PFSK-1 (cell line): ENCODE measurements around the gene LTF.

Experiments used
- FOXP2 ChIP-seq: optimal IDR thresholded peaks from 2 replicates; pipeline ENCODE3; 2011; ENCODE audit warnings: borderline replicate concordance, control low read depth, inconsistent platforms; ENCODE audit not compliant: insufficient read depth; ENCODE audit errors: extremely low read length, extremely low read depth
- POLR2AphosphoS5 ChIP-seq: IDR thresholded peaks from 2 replicates; pipeline ENCODE4 v1.6.1; 2012; ENCODE audit warnings: low read depth, mild to moderate bottlenecking, control low read depth, low read length, moderate library complexity
- SIN3A ChIP-seq: IDR thresholded peaks from 2 replicates; pipeline ENCODE4 v1.6.1; 2012; ENCODE audit warnings: mild to moderate bottlenecking, low read length, moderate library complexity, borderline replicate concordance; ENCODE audit not compliant: insufficient read depth
- TAF1 ChIP-seq: IDR thresholded peaks from 2 replicates; pipeline ENCODE4 v1.6.1; 2012; ENCODE audit warnings: low read length, control low read depth, borderline replicate concordance; ENCODE audit not compliant: insufficient read depth
- TF ChIP-seq, protein P1 (sequence below), 2 experiments: IDR thresholded peaks; 2 replicates each; pipeline versions ENCODE4 v1.6.1 to v1.8.0; 2011 to 2012; ENCODE audit warnings: low read depth in 2 of 2, low read length in 2 of 2, control low read depth in 1 of 2, inconsistent platforms in 1 of 2, mild to moderate bottlenecking in 1 of 2, moderate library complexity in 1 of 2; ENCODE audit not compliant: insufficient read depth in 1 of 2

LTF gene

DNA sequence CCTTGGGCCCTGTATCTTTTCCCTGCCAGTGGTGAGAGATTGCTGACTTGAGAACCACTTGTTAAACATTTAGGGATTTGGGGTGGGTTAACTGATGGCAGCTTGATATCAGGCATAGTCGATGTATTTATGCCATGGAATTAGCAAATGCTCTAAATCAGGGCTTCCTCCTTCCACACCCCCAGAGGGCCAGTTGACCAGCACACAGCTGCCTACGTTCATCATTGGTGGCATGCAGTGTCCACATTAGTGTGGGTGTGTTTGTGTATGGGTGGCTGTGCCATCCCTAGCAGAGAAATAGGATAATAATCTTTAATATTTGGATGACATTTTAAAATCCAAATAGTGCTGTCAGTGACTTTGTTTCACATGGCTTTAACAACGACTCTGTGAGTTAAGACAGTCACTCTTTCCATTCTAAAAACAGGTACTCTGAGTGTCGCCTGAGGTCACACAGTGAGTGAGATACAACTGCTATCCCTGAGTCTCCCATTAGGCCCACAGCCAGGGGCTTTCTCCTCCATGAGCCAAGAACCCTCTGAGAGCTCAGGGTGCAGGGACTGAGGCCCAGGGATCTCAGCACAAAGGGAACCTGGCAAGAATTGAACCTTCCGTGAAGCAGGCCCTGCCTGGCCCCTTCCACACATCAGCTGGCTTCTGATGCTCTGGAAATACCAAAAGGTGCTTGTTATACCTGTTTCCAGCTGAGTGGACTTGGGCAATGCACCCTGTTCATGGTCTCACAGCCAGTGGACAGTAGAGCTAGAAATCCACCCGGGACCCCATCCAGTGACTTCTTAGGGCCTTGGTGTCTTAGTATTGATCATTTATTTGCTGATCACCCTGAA lies 4.3 kb upstream of the LTF start:
- no peak for TF ChIP-seq POLR2AphosphoS5
- TF ChIP-seq, protein P1, sequence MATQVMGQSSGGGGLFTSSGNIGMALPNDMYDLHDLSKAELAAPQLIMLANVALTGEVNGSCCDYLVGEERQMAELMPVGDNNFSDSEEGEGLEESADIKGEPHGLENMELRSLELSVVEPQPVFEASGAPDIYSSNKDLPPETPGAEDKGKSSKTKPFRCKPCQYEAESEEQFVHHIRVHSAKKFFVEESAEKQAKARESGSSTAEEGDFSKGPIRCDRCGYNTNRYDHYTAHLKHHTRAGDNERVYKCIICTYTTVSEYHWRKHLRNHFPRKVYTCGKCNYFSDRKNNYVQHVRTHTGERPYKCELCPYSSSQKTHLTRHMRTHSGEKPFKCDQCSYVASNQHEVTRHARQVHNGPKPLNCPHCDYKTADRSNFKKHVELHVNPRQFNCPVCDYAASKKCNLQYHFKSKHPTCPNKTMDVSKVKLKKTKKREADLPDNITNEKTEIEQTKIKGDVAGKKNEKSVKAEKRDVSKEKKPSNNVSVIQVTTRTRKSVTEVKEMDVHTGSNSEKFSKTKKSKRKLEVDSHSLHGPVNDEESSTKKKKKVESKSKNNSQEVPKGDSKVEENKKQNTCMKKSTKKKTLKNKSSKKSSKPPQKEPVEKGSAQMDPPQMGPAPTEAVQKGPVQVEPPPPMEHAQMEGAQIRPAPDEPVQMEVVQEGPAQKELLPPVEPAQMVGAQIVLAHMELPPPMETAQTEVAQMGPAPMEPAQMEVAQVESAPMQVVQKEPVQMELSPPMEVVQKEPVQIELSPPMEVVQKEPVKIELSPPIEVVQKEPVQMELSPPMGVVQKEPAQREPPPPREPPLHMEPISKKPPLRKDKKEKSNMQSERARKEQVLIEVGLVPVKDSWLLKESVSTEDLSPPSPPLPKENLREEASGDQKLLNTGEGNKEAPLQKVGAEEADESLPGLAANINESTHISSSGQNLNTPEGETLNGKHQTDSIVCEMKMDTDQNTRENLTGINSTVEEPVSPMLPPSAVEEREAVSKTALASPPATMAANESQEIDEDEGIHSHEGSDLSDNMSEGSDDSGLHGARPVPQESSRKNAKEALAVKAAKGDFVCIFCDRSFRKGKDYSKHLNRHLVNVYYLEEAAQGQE (IDR thresholded peaks at IDR 0.05; ENCODE audit: insufficient read depth in 1 of 2, low read depth in 2 of 2, low read length in 2 of 2): no peak
- no peak for TF ChIP-seq TAF1
- no peak for TF ChIP-seq FOXP2
- no peak for TF ChIP-seq SIN3A

DNA sequence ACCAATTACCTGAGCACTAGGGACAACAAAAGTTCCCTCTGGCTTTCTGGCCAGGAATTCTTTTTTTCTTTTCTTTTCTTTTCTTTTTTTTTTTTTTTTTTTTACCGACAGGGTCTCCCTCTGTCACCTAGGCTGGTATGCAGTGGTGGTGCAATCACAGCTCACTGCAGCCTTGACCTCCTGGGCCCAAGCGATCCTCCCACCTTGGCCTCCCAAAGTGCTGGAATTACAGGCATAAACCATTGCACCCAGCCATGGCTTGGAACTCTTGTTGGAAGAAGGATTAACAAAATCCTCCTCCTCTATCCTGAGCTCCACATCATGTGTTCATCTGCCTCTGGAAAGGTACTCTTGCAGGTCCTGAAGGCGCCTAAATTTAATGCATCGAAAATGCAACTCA lies 2.9 kb upstream of the LTF start:
- TF ChIP-seq POLR2AphosphoS5 (no peak), FOXP2 (no peak), SIN3A (no peak), TAF1 (no peak)
- TF ChIP-seq, protein P1 (IDR thresholded peaks at IDR 0.05; ENCODE audit: insufficient read depth in 1 of 2, low read depth in 2 of 2, low read length in 2 of 2): no peak

DNA sequence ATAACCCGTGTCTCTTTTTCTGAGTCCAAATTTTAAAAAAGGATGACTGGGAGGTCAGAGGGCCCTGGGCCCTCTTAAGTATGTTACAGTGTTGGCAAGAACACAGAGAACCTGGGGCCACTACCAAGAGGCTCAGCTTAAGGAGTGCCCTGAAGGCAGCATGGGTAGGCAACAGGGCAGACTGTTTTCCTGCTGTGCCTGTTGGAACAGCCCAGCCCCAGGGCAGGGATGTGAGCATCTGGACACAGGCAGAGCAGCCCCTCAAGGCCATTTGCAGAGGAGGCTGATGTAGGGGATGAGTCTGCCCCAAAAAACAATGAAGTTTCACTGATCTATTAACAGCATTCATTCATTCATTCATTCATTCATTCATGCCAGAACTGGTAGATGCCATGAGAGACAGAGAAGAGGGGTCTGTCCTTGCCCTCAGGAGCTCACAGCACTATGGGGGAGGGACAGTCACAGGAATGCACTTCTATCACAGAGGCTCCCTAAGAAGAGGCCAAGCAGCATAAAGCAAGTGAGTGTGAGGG lies 2.2 kb upstream of the LTF start:
- no peak for TF ChIP-seq FOXP2
- TF ChIP-seq SIN3A: no peak
- TF ChIP-seq POLR2AphosphoS5: no peak
- TF ChIP-seq TAF1: no peak
- TF ChIP-seq, protein P1 (IDR thresholded peaks at IDR 0.05; ENCODE audit: insufficient read depth in 1 of 2, low read depth in 2 of 2, low read length in 2 of 2): no peak

DNA sequence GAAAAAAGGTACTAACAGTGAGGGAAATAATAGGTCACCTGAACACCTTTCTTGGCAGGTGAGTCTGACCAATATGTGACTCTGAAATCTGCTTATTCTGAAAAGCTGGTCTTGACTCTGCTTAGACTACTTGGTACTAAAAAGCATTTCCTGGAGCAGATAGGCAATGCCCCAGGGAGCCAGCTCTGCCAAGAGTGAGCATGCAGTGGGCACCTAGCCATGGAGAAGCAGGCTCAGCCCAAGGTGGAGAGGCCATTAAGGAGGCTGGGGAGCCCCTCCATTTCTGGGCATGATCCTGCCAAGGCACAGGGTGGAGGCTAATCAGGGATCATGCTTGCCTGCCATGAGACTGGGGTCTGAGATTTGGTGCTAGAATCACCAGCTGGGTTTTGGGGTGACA lies 1.6 kb upstream of the LTF start:
- TF ChIP-seq TAF1 (no peak), POLR2AphosphoS5 (no peak), FOXP2 (no peak), SIN3A (no peak)
- TF ChIP-seq, protein P1 (IDR thresholded peaks at IDR 0.05; ENCODE audit: insufficient read depth in 1 of 2, low read depth in 2 of 2, low read length in 2 of 2): no peak

DNA sequence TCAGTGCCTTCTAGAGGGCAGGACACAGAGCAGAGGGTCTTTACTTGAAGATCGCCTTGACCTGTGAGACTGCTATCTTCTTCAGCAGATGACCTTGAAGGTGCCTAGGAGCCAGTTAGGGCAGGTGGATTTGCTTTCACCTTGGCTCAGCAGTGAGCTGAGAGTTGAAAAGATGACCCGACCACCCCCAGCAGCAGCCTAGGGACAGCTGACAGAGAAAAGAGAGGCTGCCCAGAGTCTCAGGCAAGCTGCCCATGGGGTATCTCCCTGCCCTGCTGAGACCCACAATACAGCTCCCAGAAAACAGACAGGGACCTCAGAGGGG lies 453 bp upstream of the LTF start:
- TF ChIP-seq, protein P1 (IDR thresholded peaks at IDR 0.05; ENCODE audit: insufficient read depth in 1 of 2, low read depth in 2 of 2, low read length in 2 of 2): no peak
- TF ChIP-seq FOXP2 (no peak), TAF1 (no peak), POLR2AphosphoS5 (no peak), SIN3A (no peak)
